HS-27A (cell line): ENCODE data around the gene MGMT.

Source experiments
- DNase-seq: peaks from one replicate; pipeline ENCODE4 v3.0.0-alpha.2; 2012; ENCODE audit warnings: low read depth, missing footprints

The MGMT gene

DNA sequence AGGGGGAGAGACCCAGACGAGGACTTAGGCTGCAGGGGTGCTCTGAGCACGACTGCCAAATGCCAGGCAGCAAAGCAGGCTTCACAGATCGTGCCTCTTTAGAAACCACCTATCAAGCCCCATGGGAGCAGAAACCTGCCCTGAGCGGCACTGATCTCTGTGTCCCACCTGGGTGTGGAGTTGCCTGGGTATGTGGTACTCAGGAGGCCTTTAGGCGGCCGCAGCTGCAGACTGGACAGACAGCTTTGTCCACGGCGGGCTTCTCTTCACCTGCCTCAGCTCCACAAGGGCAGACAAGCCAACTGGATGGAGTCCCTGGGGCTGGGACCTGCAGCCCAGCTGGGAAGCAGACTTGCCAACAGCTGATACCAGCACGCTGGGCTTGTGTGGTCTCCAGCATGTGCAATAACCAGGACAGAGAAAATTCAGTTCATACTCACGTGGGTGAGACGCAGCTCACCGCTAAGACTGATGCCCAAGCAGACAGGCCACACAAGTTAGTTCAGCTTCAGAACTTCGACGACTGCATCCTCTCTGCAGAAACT is 333.8 kb downstream of the MGMT start:
- no peak for DNase-seq

DNA sequence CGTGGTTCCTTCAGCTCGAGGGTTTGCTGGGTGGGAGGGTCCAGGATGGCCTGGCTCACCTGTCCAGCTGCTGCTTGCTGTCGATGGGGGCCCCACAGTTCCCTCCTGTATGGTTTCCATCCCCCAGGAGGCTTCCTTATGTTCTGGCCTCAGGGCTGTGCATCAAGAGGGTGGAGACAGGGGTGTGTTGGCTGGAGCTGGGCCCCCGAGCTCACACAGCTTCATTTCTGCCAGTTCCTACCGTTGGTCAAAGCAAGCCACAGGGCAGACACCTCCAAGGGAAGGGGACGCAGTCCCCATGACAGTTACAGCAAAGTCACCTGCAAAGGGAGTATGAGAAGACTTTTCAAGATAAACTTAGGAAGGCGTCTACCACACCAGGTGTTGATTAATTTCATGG is 340.2 kb downstream of the MGMT start:
- no peak for DNase-seq

DNA sequence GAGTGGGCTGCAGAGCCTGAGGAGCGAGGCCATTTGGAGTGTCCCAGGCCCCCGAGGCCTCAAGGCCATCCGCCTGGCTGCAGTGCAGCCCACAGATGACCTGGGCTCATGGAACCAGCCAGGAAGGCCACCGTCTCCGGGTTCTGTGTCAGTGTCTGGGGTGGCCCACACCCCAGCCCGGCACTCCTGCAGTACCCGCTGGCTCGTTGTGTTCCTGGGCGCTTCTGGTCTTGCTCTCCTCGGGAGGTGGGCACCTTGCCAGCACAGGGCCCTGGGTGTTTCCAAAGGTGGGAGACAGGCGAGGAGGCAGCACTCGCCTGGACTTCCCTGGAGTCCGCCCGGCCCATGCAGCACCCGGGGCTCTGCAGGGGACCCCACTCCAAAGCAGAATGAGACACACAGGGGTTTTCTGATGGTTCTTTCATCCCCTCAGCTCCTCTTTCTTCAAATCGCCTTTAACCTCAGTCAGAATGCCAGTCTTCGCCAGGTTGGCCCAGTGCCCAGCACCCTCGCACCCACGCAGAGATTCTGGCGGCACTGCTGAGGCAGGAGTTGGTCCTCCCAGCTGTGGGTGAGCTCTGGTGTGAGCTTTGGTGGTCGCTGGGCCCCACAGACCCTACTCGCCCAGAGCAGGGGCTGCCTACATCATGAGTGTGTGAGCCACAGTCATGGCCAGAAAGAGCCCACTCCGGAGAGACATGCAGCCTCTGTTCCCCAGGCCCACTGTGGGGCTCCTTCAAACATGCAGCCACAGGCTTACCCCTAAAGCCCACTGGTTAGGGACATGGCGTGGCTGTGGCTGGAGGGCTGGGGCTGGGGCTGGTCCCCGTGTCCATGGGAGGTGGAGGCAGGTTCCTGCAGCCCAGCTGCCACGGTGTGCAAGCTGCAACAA is 341.3 kb downstream of the MGMT start:
- no peak for DNase-seq

DNA sequence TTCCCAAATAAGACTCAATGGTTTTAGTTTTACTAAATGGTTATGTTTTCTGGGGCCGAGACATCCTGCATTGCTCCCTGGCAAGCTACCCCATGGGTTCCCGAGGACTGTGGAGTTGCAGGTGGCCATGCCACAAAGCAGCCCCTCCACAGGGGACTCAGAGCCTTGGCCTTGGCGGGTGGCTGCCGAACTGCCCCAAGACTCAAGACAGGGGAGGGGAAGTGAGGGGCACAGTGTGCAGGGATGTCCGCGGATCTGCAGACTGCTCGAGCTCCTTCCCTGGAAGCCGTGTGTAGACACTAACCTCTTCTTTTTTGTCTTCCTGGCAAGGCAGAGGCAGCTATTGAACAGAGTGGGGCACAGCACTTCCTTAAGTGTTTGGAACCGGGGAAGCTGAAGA is 342.4 kb downstream of the MGMT start:
- DNase-seq, result no peak

DNA sequence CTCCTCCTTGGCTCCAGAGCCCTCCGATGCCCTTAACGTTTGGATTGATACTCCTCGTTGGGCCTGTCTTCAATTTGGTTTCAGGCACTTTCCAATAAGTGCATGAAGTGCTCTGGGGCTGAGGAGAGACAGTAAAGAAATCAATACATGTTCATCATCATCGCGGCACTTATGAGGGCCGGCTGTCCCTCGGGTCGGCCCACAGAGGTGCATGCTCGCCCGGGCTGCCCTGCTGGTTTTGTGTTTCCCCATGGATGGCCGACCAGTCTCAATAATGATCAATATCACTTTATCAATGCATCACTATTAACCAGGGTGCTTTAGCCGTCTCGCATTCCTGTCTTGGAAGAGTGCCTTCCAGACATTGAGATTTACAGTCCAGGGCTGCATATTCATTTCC is 342.8 kb downstream of the MGMT start:
- DNase-seq, result no peak

DNA sequence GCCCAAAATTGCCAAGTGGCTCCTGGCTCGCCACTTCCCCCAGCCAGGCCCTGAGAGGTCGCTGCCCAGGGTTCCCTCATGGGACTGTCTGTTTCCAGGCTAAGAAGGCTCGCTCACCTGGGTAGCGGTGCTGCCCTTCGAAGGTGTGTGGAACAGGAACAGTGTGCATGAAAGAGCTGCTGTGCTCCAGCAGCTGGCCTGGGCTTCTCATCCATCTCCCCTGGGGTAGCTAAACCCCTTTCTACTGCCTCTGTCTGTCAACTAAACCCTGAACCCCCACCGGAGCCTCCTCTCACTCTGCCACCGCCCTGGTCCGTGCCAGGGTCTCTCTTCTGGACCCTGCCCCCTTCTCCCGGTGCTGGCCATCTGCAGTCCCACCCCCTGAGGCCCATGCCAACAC is 344.2 kb downstream of the MGMT start:
- no peak for DNase-seq

DNA sequence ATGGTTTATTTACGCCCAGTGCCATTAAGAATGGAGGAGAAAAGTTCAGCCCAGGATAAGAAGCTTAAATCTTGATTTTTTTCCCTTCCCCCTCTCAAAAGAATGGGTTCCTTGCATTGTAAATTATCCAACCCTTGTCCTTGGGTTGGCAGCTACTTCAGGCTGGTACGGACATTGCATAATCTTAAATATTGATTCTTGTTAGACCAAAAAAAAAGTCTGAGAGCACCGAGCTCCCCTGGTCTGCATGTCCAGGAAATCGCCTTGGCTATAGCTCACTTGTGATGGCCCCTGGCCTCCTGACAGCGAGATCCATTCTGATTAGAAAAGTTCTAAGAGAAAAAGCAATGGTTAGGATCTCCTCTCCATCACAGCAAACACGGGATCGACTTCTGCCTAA is 345.4 kb downstream of the MGMT start:
- DNase-seq, result no peak

DNA sequence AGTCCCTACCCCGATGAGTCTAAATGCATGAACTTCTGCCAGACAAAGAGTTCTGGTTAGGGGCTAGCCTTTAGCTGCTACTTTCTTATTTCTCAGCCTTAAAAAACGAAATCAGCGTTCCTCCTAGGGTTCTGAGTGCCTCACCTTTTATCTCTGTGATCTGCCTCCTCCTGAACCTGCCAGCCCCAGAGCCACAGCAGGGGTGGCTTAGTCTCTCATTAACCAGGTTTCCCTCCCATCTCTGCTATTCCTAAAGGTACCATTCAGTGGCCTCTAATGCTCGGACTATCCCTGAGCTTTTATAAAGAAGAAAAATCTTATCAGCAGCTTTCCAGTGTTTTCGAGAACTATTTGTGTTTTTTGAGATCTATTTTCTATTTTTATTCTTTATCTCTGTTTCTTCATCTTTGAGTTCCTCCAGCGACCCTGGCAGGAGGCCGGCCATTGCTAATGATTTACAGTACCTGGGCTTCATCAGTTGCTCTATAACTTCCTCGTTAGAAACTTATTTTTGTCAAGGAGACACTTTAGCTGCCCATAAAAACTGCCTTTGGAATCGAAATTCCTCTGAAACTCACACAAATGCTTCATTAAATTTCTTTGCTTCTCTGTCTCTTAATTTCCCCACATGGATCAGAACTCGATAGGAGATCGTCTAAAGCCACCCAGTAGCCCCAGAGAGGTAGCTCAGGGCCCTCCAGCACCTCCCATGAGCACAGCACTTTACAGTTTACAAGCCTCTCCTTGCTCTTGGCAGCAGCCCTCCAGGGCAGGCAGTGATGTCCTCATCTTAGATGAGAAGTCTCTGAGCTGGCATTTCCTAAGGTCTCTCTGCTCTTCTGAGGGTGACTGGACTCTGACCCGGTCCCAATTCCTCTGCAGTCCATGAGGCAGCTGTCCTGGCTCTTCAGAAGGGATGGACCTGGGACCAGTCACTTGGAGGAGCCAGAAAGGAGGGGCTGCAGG is 347.9 kb downstream of the MGMT start:
- DNase-seq, result no peak

DNA sequence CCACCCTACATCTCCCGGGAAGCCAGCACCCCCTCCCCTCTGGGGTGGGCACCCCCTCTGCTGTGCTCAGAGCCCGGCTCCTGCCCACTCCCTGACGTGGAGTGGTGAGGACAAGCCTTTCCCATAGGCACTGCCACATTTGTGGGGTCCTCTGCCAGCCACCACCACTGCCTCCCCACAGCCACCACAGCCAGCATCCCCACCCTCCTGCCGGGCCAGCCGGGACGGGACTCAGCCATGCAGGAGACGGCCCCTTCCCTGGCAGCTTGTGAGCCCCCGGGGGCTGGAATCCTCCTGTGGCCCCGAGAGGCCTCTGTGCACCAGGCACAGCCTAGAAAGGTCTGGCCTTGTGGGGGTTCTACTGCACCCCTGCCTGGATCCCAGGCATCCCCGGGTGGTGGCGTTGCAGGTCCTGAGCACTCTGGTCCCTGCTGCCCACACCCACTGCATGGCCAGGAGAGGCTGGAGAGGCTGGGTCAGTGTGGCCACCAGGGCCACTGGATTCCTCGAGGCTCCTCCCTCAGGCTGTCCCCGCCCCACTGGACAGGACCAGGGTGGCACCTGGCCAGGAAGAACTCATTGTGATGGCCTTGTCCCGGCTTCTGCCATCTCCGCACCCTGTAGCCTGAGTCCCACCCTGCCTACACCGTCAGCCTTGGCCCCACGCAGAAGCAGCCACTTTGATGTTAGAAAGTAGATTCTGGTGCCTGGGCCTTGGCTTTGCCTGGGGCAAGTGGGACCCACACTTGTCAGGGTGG is 349.0 kb downstream of the MGMT start:
- DNase-seq, result no peak

DNA sequence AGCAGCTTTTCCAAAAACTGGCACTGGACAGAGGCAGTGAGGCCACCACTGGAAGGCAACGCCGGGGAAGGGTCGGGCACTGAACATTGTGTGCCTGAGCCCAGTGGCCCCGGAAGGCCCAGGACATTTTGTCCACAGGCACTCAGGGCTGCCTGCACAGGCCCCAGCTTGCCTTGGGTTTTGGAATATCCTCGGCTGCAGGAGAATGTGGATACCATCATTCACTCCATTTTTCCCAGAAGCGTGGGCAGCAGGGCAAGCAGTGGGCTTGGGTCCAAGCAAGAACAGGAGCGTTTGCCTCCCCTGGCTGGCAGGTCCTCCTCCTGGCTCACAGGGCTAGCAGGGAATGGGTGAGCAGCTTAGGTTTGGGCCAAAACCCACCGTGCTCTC is 349.6 kb downstream of the MGMT start:
- DNase-seq, result no peak
